ENCODE results near the gene CDH4. TPM values are rescaled to one million over a fixed set of nuclear protein-coding genes. Genes with fewer than 3 reads are reported as not detected.

The CDH4 gene
- total RNA-seq, 1 experiment from 2014 or later = 5.3 TPM

- no peak for TF ChIP-seq USF1 (CRISPR knock-in tag; IDR thresholded peaks at IDR 0.05)
- TF ChIP-seq FOXP4 (CRISPR knock-in tag; IDR thresholded peaks at IDR 0.05) = no peak
- TF ChIP-seq ZNF425 (CRISPR knock-in tag; conservative IDR thresholded peaks at IDR 0.05) = no peak
- TF ChIP-seq ESRRA (CRISPR knock-in tag; IDR thresholded peaks at IDR 0.05; ENCODE audit: borderline replicate concordance) = no peak
- no peak for TF ChIP-seq JAZF1 (CRISPR knock-in tag; IDR thresholded peaks at IDR 0.05)
- TF ChIP-seq CREB1 (CRISPR knock-in tag; IDR thresholded peaks at IDR 0.05) = no peak
- TF ChIP-seq ATF6 (CRISPR knock-in tag; IDR thresholded peaks at IDR 0.05) = no peak
- no peak for TF ChIP-seq USF2 (CRISPR knock-in tag; IDR thresholded peaks at IDR 0.05)
- no peak for TF ChIP-seq FOXP1 (CRISPR knock-in tag; IDR thresholded peaks at IDR 0.05; ENCODE audit: borderline replicate concordance)
- TF ChIP-seq SMAD4 (CRISPR knock-in tag; IDR thresholded peaks at IDR 0.05) = no peak
- TF ChIP-seq ZNF532 (CRISPR knock-in tag; IDR thresholded peaks at IDR 0.05; ENCODE audit: borderline replicate concordance) = no peak
- no peak for TF ChIP-seq IRF2 (CRISPR knock-in tag; IDR thresholded peaks at IDR 0.05; ENCODE audit: borderline replicate concordance, low read depth)
- TF ChIP-seq E2F1 (CRISPR knock-in tag; IDR thresholded peaks at IDR 0.05) = no peak
Observed at GRCh38 chr20:61872371-61872900, 620.4 kb downstream of the CDH4 start (continued).
